Stomach smooth muscle (tissue), 2 donors: ENCODE measurements around the gene SH2D6.

ENCODE experiments used
- H3K27ac ChIP-seq: one replicate; pipeline ENCODE4 v1.7.0; 2013; ENCODE audit warnings: mild to moderate bottlenecking, low read length, inconsistent platforms
- H3K27me3 ChIP-seq, 2 donors: one replicate each; pipeline ENCODE4 v1.7.0; 2013; ENCODE audit warnings: low read length in 2 of 2; ENCODE audit not compliant: insufficient read depth in 2 of 2, control insufficient read depth in 1 of 2
- H3K36me3 ChIP-seq, 2 donors: one replicate each; pipeline ENCODE4 v1.7.0; 2013; ENCODE audit warnings: low read length in 2 of 2; ENCODE audit not compliant: control insufficient read depth in 2 of 2, insufficient read depth in 2 of 2
- H3K4me1 ChIP-seq: one replicate; pipeline ENCODE4 v1.7.0; 2013; ENCODE audit warnings: low read length; ENCODE audit not compliant: control insufficient read depth, insufficient read depth
- H3K4me3 ChIP-seq, 2 donors: one replicate each; pipeline ENCODE4 v1.7.0; 2013; ENCODE audit warnings: low read length in 2 of 2
- H3K9ac ChIP-seq, 2 donors: one replicate each; pipeline ENCODE4 v1.7.0; 2013; ENCODE audit warnings: low read length in 2 of 2, mild to moderate bottlenecking in 1 of 2
- H3K9me3 ChIP-seq, 2 donors: one replicate each; pipeline ENCODE4 v1.7.0; 2013; ENCODE audit warnings: low read length in 2 of 2; ENCODE audit not compliant: control insufficient read depth in 2 of 2
- donor health status: healthy.
- donor health status: Pancreatic carcinoma.

The SH2D6 gene

GRCh38 chr2:85423525-85423924 lies 5.0 kb downstream of the SH2D6 start:
- H3K36me3 ChIP-seq: no peaks in the 10 kb centered on the region
- no peak overlapping the region for H3K4me3 ChIP-seq
- no peak overlapping the region for H3K27ac ChIP-seq
- no peak overlapping the region for H3K9ac ChIP-seq
- H3K4me1 ChIP-seq: peaks cover 14% of the 10 kb centered on the region
- H3K27me3 ChIP-seq: no peaks in the 10 kb centered on the region
- no peaks in the 10 kb centered on the region for H3K9me3 ChIP-seq

GRCh38 chr2:85425588-85425987 lies 7.1 kb downstream of the SH2D6 start:
- no peak overlapping the region for H3K27ac ChIP-seq
- H3K9ac ChIP-seq: no peak overlapping the region
- H3K36me3 ChIP-seq: no peaks in the 10 kb centered on the region
- no peak overlapping the region for H3K4me3 ChIP-seq
- H3K4me1 ChIP-seq: peaks cover 7% of the 10 kb centered on the region
- no peaks in the 10 kb centered on the region for H3K9me3 ChIP-seq
- no peaks in the 10 kb centered on the region for H3K27me3 ChIP-seq

- Histone ChIP-seq H3K4me3 (no peak overlapping the region), H3K9ac (no peak overlapping the region), H3K4me1 (peaks cover 2% of the 10 kb centered on the region), H3K9me3 (no peaks in the 10 kb centered on the region), H3K27ac (no peak overlapping the region), H3K36me3 (no peaks in the 10 kb centered on the region), H3K27me3 (no peaks in the 10 kb centered on the region)
These were observed 8.9 kb downstream of the SH2D6 start for GRCh38 chr2:85427300-85427835.

GRCh38 chr2:85428343-85428881 lies 9.9 kb downstream of the SH2D6 start:
- H3K36me3 ChIP-seq: no peaks in the 10 kb centered on the region
- H3K9ac ChIP-seq: no peak overlapping the region
- H3K27ac ChIP-seq: no peak overlapping the region
- H3K27me3 ChIP-seq: no peaks in the 10 kb centered on the region
- H3K4me1 ChIP-seq: peaks cover 6% of the 10 kb centered on the region
- H3K4me3 ChIP-seq: no peak overlapping the region
- H3K9me3 ChIP-seq: no peaks in the 10 kb centered on the region

- Histone ChIP-seq H3K4me3 (no peak overlapping the region), H3K9me3 (no peaks in the 10 kb centered on the region), H3K27ac (no peak overlapping the region), H3K4me1 (peaks cover 15% of the 10 kb centered on the region), H3K27me3 (no peaks in the 10 kb centered on the region), H3K9ac (no peak overlapping the region), H3K36me3 (no peaks in the 10 kb centered on the region)
These were observed 10.9 kb downstream of the SH2D6 start for GRCh38 chr2:85429213-85429923.

- Histone ChIP-seq H3K27ac (no peak overlapping the region), H3K4me1 (peaks cover 16% of the 10 kb centered on the region), H3K9ac (no peak overlapping the region)
These were observed 11.4 kb downstream of the SH2D6 start for GRCh38 chr2:85429924-85430289.

GRCh38 chr2:85430752-85431569 lies 12.4 kb downstream of the SH2D6 start:
- no peak overlapping the region for H3K4me3 ChIP-seq
- no peaks in the 10 kb centered on the region for H3K36me3 ChIP-seq
- no peak overlapping the region for H3K27ac ChIP-seq
- H3K9me3 ChIP-seq: no peaks in the 10 kb centered on the region
- peaks cover 16% of the 10 kb centered on the region for H3K4me1 ChIP-seq
- no peaks in the 10 kb centered on the region for H3K27me3 ChIP-seq
- H3K9ac ChIP-seq: no peak overlapping the region

More at GRCh38 chr2:85429924-85430289, 11.4 kb downstream of the SH2D6 start:
- H3K27me3 ChIP-seq: no peaks in the 10 kb centered on the region
- H3K36me3 ChIP-seq: no peaks in the 10 kb centered on the region
- H3K4me3 ChIP-seq: no peak overlapping the region
- H3K9me3 ChIP-seq: no peaks in the 10 kb centered on the region

GRCh38 chr2:85431570-85432205 lies 13.2 kb downstream of the SH2D6 start:
- no peak overlapping the region for H3K4me3 ChIP-seq
- H3K9ac ChIP-seq: no peak overlapping the region
- peaks cover 20% of the 10 kb centered on the region for H3K4me1 ChIP-seq
- no peak overlapping the region for H3K27ac ChIP-seq
- H3K9me3 ChIP-seq: no peaks in the 10 kb centered on the region
- H3K36me3 ChIP-seq: no peaks in the 10 kb centered on the region
- no peaks in the 10 kb centered on the region for H3K27me3 ChIP-seq

- H3K4me3 ChIP-seq: no peak overlapping the region
- H3K27me3 ChIP-seq: no peaks in the 10 kb centered on the region
- peak overlapping the region; percentile 2 to 29 for H3K9ac ChIP-seq
- no peaks in the 10 kb centered on the region for H3K36me3 ChIP-seq
- peak overlapping the region; percentile 66 for H3K27ac ChIP-seq
- H3K9me3 ChIP-seq: no peaks in the 10 kb centered on the region
- H3K4me1 ChIP-seq: peaks cover 33% of the 10 kb centered on the region
These were observed 15.1 kb downstream of the SH2D6 start for GRCh38 chr2:85433511-85434089.

GRCh38 chr2:85434696-85435095 lies 16.2 kb downstream of the SH2D6 start:
- Histone ChIP-seq H3K4me3 (no peak overlapping the region), H3K9ac (no peak overlapping the region), H3K9me3 (no peaks in the 10 kb centered on the region), H3K27ac (peak overlapping the region; percentile 96), H3K27me3 (no peaks in the 10 kb centered on the region), H3K4me1 (peaks cover 38% of the 10 kb centered on the region), H3K36me3 (no peaks in the 10 kb centered on the region)
